Choroid plexus epithelial cell (primary cell): ENCODE measurements around the gene PGM2.
"Not testable (repeated sequence)": the region's sequence is repeated elsewhere in the genome, so short reads cannot be mapped to it uniquely, and the experiment has no call there.

Experiments used
- DNase-seq: peaks from one replicate; pipeline ENCODE4 v3.0.0-alpha.2; 2010; ENCODE audit warnings: low read depth
- H3K4me3 ChIP-seq: 2 replicates; pipeline ENCODE4 v1.5.1; 2011; ENCODE audit warnings: low read depth, mild to moderate bottlenecking, control low read depth, low read length, moderate library complexity
- TF ChIP-seq, protein P1 (sequence below): conservative IDR thresholded peaks from 2 replicates; pipeline ENCODE4 v1.5.1; 2011; ENCODE audit warnings: low read depth, mild to moderate bottlenecking, control low read depth, inconsistent platforms, low read length, moderate library complexity

The PGM2 gene

DNA sequence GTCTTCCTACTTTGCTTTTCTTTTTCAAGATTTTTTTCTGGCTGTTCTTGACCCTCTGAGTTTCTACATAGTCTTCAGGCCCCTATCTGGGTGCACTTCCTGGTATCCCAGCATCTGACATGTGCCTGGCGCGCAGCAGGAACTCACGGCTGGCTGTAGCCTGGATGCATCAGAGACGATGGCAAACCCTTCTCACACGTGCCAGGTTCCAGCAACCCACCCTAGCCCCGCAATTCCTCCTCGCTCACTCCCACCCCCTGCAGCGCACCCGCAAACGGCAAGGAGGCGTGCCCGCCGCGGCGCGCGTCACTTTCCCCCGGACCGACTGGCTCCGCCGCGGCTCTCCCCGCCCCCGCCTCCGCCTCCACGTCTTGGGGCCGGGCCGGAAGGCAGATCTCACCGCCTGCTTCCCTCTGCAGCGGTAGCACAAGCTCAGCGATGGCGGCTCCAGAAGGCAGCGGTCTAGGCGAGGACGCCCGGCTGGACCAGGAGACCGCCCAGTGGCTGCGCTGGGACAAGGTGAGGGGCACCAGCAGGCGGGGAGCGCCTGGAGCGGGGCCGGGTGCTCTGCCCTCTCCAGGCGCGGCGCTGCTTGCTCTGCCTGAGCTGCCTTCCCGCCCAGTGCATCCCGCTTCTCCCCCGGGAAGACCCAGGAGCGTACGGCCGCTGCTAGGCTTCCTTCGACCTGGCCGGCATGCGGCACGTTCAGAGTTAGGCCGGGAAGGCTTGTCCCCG, at the start of gene PGM2:
PGM2 (plus strand) TSS at position 392 of the 735 bp plus-strand sequence; CDS start at position 439, 47 bp downstream.
- TF ChIP-seq, protein P1, sequence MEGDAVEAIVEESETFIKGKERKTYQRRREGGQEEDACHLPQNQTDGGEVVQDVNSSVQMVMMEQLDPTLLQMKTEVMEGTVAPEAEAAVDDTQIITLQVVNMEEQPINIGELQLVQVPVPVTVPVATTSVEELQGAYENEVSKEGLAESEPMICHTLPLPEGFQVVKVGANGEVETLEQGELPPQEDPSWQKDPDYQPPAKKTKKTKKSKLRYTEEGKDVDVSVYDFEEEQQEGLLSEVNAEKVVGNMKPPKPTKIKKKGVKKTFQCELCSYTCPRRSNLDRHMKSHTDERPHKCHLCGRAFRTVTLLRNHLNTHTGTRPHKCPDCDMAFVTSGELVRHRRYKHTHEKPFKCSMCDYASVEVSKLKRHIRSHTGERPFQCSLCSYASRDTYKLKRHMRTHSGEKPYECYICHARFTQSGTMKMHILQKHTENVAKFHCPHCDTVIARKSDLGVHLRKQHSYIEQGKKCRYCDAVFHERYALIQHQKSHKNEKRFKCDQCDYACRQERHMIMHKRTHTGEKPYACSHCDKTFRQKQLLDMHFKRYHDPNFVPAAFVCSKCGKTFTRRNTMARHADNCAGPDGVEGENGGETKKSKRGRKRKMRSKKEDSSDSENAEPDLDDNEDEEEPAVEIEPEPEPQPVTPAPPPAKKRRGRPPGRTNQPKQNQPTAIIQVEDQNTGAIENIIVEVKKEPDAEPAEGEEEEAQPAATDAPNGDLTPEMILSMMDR, result peak; percentile 2
- H3K4me3 ChIP-seq, result peak within 1 kb of the TSS; percentile 92

DNA sequence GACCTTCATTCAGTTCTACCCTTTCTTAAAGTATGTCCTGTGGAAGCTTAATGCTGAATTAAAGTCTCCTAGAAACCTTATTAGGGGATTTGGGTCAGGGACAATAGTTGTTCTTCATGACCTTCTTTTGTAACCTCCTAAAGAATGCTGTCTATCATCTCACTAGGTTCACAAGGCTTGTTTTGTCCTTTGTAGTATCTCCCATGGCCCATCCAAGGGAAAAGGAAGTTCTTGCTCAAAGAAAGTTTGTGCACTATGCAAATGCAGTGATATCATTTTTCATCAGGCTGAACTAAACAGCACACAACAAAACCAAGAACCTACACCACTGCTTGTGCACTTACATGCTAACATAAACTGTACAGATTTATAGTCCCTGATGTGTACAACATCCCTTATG, 46.6 kb upstream of the PGM2 start:
- no peak for DNase-seq
- TF ChIP-seq, protein P1, result no peak
- no peak overlapping the region for H3K4me3 ChIP-seq

More for the DNA sequence above, at the start of gene PGM2:
- peak; percentile 90 for DNase-seq

DNA sequence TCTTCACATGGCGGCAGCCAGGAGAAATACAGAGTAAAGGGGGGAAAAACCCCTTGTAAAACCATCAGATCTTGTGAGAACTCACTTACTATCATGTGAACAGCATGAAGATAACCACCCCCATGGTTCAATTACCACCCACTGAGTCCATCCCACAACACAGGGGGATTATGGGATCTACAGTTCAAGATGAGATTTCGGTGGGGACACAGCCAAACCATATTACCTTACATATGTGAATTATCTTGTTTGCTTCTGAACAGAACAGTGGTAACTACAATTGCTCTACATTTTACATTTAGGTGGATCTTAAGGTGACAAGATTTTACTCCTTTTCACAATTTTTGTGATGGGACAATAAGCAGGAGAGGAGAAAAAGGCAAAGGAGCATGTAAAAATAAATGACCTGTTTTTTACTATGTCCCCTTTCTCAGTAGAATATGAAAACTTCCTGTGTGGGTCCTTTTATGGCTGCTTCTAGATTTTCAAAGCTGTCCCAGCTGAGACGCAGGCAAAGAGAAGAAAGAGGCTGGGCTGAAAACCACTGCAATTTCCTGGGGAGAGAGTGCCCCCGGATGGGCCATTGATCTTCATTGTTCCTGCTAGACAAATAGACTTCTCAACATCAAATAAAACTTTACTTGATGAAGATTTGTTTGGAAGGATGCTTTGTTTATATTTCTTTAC, 45.9 kb upstream of the PGM2 start:
- H3K4me3 ChIP-seq, result no peak overlapping the region
- DNase-seq, result peak; percentile 72
- TF ChIP-seq, protein P1, result peak; percentile 62

DNA sequence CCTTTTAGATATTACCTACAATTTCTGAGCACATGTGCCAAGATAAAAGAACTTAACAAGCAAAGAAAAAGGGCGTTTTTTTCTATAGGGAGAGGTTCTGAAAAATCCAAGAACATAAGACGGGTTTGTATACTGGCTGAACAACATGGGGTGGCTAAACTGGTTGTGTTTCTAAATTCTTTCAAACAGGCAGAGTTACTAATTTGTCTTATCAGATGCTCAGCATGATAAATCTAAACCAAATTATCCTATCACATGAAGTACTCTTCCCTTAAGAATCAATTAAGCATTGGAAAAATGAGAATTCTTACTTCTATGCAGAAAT, 45.4 kb upstream of the PGM2 start:
- no peak overlapping the region for H3K4me3 ChIP-seq
- no peak for DNase-seq
- TF ChIP-seq, protein P1, result no peak

DNA sequence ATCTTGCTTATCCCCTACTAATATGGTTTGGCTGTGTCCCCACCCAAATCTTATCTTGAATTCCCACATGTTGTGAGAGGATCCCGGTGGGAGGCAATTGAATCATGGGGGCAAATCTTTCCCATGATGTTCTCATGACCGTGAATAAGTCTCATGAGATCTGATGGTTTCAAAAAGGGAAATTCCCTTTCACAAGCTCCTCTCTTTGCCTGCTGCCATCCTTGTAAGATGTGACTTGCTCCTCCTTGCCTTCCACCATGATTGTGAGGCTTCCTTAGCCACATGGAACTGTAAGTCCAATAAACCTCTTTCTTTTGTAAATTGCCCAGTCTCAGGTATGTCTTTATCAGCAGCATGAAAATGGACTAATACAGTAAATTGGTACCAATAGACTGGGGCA, 40.2 kb upstream of the PGM2 start:
- DNase-seq, H3K4me3 ChIP-seq: not testable (repeated sequence)

DNA sequence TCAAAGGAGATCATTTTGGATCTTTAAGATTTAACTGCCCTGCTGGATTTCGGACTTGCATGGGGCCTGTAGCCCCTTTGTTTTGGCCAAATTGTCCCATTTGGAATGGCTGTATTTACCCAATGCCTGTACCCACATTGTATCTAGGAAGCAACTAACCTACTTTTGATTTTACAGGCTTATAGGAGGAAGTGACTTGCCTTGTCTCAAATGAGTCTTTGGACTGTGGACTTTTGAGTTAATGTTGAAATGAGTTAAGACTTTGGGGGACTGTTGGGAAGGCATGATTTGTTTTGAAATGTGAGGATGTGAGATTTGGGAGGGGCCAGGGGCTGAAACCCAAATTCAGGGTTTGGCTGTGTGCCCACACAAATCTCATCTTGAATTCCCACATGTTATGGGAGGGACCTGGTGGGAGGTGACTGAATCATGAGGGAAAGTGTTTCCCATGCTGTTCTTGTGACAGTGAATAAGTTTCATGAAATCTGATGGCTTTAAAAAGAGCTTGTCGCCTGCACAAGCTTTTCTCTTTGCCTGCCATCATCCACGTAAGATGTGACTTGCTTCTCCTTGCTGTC, 38.5 kb upstream of the PGM2 start:
- not testable (repeated sequence) for DNase-seq, H3K4me3 ChIP-seq

DNA sequence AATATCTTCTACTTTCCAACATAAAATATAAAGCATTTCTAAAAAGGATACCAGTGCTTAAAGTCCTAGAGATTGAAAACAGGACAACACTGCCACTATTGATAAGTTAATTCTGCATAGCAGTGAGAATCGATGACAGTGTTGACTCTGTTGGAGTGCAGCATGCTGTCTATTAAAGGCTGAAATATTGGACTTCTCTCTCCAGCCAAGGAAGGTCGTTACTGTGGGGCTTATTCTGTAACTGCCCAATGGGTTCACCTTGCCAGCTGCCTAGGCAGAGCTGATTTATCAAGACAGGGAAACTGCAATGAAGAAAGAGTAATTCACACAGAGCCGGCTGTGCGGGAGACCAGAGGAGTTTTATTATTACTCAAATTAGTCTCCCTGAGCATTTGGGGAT, 37.7 kb upstream of the PGM2 start:
- H3K4me3 ChIP-seq, result no peak overlapping the region
- TF ChIP-seq, protein P1, result no peak
- no peak for DNase-seq

DNA sequence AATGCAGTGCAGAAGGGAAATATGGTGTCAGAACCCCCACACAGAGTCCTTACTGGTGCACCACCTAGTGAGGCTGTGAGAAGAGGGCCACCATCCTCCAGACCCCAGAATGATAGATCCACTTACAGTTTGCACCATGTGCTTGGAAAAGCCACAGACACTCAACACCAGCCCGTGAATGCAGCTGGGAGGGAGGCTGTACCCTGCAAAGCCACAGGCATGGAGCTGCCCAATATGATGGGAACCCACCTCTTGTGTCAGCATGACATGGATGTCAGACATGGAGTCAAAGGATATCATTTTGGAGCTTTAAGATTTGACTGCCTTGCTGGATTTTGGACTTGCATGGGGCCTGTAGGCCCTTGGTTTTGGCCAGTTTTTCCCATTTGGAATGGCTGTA, 34.2 kb upstream of the PGM2 start:
- H3K4me3 ChIP-seq, result no peak overlapping the region
- DNase-seq, result no peak
- TF ChIP-seq, protein P1, result no peak
